GM23338 (cell line): ENCODE data around the gene COQ8B.

Experiments
- CREB1 ChIP-seq: fragments of 250-450 bp; sonication (Bioruptor Pico); IDR thresholded peaks from 2 replicates; pipeline ENCODE4 v1.5.0; 2020; ENCODE audit warnings: low read depth, mild to moderate bottlenecking, moderate library complexity
- EZH2 ChIP-seq: fragments of 200-600 bp; sonication (generic); IDR thresholded peaks from one replicate; pipeline ENCODE4 v1.8.0; 2017; ENCODE audit warnings: antibody characterized with exemption, mild to moderate bottlenecking, low read depth; ENCODE audit not compliant: unreplicated experiment
- EZH2phosphoT487 ChIP-seq: fragments of 200-600 bp; sonication (generic); IDR thresholded peaks from one replicate; pipeline ENCODE4 v1.8.1; 2018; ENCODE audit warnings: antibody characterized with exemption; ENCODE audit not compliant: unreplicated experiment
- JUNB ChIP-seq: IDR thresholded peaks from one replicate; pipeline ENCODE4 v1.6.1; 2016; ENCODE audit warnings: antibody characterized with exemption; ENCODE audit not compliant: unreplicated experiment
- POLR2AphosphoS5 ChIP-seq: IDR thresholded peaks from 2 replicates; pipeline ENCODE4 v1.6.1; 2016; ENCODE audit warnings: antibody characterized with exemption, low read depth
- ZNF331 ChIP-seq: fragments of 250-450 bp; sonication (Bioruptor Pico); IDR thresholded peaks from 2 replicates; pipeline ENCODE4 v1.5.0; 2020; ENCODE audit warnings: low read depth, mild to moderate bottlenecking, moderate library complexity
- TF ChIP-seq, protein P1 (sequence below), 2 experiments: fragments of 200-600 bp in 1 of 2; sonication (generic) in 1 of 2; conservative IDR thresholded peaks; 2 replicates each; pipeline versions ENCODE4 v1.5.1 to v1.6.1; 2016 to 2017; ENCODE audit warnings: antibody characterized with exemption in 2 of 2, low read depth in 2 of 2, mild to moderate bottlenecking in 2 of 2, moderate library complexity in 1 of 2
- TF ChIP-seq, protein P2 (sequence below): IDR thresholded peaks from one replicate; pipeline ENCODE4 v1.6.1; 2018; ENCODE audit warnings: antibody characterized with exemption; ENCODE audit not compliant: unreplicated experiment
- TF ChIP-seq, protein P3 (sequence below): fragments of 250-450 bp; sonication (Bioruptor Pico); IDR thresholded peaks from 2 replicates; pipeline ENCODE4 v1.5.0; 2020; ENCODE audit warnings: mild to moderate bottlenecking, moderate library complexity

DNA sequence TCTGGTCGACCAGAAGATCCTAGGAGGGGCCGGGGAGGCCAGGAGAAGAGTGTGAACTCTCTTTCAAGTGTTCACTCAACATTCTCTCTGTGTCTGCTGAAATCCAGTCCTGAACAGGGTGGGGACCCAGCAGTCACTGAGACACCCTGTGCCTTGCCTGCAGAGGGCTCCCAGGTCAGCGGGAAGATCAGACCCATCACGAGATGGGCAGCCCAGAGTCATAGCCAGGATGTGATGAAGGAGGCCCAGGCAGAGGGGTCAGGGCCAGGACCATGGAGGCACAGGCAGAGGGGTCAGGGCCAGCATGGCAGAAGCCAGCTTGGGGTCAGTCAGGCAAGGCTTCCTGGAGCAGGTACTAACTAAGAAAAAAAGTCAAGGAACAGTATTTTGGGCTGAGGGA, 35.6 kb downstream of the COQ8B start:
- TF ChIP-seq, protein P1, sequence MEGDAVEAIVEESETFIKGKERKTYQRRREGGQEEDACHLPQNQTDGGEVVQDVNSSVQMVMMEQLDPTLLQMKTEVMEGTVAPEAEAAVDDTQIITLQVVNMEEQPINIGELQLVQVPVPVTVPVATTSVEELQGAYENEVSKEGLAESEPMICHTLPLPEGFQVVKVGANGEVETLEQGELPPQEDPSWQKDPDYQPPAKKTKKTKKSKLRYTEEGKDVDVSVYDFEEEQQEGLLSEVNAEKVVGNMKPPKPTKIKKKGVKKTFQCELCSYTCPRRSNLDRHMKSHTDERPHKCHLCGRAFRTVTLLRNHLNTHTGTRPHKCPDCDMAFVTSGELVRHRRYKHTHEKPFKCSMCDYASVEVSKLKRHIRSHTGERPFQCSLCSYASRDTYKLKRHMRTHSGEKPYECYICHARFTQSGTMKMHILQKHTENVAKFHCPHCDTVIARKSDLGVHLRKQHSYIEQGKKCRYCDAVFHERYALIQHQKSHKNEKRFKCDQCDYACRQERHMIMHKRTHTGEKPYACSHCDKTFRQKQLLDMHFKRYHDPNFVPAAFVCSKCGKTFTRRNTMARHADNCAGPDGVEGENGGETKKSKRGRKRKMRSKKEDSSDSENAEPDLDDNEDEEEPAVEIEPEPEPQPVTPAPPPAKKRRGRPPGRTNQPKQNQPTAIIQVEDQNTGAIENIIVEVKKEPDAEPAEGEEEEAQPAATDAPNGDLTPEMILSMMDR (conservative IDR thresholded peaks at IDR 0.05; ENCODE audit: low read depth in 2 of 2) = 0 out of 4 replicates have a peak, but pooled peaks of 1 of the 2 experiments have one; percentile 6
- TF ChIP-seq, protein P2, sequence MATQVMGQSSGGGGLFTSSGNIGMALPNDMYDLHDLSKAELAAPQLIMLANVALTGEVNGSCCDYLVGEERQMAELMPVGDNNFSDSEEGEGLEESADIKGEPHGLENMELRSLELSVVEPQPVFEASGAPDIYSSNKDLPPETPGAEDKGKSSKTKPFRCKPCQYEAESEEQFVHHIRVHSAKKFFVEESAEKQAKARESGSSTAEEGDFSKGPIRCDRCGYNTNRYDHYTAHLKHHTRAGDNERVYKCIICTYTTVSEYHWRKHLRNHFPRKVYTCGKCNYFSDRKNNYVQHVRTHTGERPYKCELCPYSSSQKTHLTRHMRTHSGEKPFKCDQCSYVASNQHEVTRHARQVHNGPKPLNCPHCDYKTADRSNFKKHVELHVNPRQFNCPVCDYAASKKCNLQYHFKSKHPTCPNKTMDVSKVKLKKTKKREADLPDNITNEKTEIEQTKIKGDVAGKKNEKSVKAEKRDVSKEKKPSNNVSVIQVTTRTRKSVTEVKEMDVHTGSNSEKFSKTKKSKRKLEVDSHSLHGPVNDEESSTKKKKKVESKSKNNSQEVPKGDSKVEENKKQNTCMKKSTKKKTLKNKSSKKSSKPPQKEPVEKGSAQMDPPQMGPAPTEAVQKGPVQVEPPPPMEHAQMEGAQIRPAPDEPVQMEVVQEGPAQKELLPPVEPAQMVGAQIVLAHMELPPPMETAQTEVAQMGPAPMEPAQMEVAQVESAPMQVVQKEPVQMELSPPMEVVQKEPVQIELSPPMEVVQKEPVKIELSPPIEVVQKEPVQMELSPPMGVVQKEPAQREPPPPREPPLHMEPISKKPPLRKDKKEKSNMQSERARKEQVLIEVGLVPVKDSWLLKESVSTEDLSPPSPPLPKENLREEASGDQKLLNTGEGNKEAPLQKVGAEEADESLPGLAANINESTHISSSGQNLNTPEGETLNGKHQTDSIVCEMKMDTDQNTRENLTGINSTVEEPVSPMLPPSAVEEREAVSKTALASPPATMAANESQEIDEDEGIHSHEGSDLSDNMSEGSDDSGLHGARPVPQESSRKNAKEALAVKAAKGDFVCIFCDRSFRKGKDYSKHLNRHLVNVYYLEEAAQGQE = no peak
- TF ChIP-seq, protein P3, sequence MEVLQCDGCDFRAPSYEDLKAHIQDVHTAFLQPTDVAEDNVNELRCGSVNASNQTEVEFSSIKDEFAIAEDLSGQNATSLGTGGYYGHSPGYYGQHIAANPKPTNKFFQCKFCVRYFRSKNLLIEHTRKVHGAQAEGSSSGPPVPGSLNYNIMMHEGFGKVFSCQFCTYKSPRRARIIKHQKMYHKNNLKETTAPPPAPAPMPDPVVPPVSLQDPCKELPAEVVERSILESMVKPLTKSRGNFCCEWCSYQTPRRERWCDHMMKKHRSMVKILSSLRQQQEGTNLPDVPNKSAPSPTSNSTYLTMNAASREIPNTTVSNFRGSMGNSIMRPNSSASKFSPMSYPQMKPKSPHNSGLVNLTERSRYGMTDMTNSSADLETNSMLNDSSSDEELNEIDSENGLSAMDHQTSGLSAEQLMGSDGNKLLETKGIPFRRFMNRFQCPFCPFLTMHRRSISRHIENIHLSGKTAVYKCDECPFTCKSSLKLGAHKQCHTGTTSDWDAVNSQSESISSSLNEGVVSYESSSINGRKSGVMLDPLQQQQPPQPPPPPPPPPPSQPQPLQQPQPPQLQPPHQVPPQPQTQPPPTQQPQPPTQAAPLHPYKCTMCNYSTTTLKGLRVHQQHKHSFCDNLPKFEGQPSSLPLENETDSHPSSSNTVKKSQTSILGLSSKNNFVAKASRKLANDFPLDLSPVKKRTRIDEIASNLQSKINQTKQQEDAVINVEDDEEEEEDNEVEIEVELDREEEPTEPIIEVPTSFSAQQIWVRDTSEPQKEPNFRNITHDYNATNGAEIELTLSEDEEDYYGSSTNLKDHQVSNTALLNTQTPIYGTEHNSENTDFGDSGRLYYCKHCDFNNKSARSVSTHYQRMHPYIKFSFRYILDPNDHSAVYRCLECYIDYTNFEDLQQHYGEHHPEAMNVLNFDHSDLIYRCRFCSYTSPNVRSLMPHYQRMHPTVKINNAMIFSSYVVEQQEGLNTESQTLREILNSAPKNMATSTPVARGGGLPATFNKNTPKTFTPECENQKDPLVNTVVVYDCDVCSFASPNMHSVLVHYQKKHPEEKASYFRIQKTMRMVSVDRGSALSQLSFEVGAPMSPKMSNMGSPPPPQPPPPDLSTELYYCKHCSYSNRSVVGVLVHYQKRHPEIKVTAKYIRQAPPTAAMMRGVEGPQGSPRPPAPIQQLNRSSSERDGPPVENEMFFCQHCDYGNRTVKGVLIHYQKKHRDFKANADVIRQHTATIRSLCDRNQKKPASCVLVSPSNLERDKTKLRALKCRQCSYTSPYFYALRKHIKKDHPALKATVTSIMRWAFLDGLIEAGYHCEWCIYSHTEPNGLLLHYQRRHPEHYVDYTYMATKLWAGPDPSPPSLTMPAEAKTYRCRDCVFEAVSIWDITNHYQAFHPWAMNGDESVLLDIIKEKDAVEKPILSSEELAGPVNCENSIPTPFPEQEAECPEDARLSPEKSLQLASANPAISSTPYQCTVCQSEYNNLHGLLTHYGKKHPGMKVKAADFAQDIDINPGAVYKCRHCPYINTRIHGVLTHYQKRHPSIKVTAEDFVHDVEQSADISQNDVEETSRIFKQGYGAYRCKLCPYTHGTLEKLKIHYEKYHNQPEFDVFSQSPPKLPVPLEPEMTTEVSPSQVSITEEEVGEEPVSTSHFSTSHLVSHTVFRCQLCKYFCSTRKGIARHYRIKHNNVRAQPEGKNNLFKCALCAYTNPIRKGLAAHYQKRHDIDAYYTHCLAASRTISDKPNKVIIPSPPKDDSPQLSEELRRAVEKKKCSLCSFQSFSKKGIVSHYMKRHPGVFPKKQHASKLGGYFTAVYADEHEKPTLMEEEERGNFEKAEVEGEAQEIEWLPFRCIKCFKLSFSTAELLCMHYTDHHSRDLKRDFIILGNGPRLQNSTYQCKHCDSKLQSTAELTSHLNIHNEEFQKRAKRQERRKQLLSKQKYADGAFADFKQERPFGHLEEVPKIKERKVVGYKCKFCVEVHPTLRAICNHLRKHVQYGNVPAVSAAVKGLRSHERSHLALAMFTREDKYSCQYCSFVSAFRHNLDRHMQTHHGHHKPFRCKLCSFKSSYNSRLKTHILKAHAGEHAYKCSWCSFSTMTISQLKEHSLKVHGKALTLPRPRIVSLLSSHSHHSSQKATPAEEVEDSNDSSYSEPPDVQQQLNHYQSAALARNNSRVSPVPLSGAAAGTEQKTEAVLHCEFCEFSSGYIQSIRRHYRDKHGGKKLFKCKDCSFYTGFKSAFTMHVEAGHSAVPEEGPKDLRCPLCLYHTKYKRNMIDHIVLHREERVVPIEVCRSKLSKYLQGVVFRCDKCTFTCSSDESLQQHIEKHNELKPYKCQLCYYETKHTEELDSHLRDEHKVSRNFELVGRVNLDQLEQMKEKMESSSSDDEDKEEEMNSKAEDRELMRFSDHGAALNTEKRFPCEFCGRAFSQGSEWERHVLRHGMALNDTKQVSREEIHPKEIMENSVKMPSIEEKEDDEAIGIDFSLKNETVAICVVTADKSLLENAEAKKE (CRISPR knock-in tag) = no peak
- no peak for TF ChIP-seq POLR2AphosphoS5
- no peak for TF ChIP-seq JUNB
- no peak for TF ChIP-seq CREB1 (CRISPR knock-in tag)
- no peak for TF ChIP-seq EZH2phosphoT487
- no peak for TF ChIP-seq EZH2
- no peak for TF ChIP-seq ZNF331
